A172 (cell line): ENCODE results near the gene PITHD1. TPM values are rescaled to one million over a fixed set of nuclear protein-coding genes. Genes with fewer than 3 reads are reported as not detected.
"Not testable (repeated sequence)": the region's sequence is repeated elsewhere in the genome, so short reads cannot be mapped to it uniquely, and the experiment has no call there.

Source experiments
- DNase-seq: peaks from one replicate; pipeline ENCODE4 v3.0.0-alpha.2; 2015; ENCODE audit warnings: low spot score
- total RNA-seq: library from RNA; depleted of rRNA; stranded (reverse); fragments of >200 nt; shearing (Covaris generic); gene quantifications from 2 replicates; pipeline ENCODE4 v1.2.3, GENCODE V29; 2014

Gene PITHD1
- total RNA-seq, 1 experiment from 2014 or later: 73.3 TPM

- no peak for DNase-seq
Observed at GRCh38 chr1:23772854-23773242, 5.4 kb upstream of the PITHD1 start.

- DNase-seq: no peak
Observed at GRCh38 chr1:23774174-23774880, 3.9 kb upstream of the PITHD1 start.

- no peak for DNase-seq
Observed at GRCh38 chr1:23776217-23776616, 2.0 kb upstream of the PITHD1 start.

GRCh38 chr1:23779826-23780371 is 1.7 kb downstream of the PITHD1 start:
- DNase-seq: peak; percentile 40

- DNase-seq: not testable (repeated sequence)
Observed at GRCh38 chr1:23783141-23783540, 4.9 kb downstream of the PITHD1 start.

GRCh38 chr1:23784846-23785245 is 6.6 kb downstream of the PITHD1 start:
- no peak for DNase-seq

GRCh38 chr1:23787701-23788100 is 9.5 kb downstream of the PITHD1 start:
- DNase-seq: no peak

- no peak for DNase-seq
Observed at GRCh38 chr1:23788695-23789094, 10.5 kb downstream of the PITHD1 start.

- DNase-seq: peak; percentile 73
Observed at GRCh38 chr1:23790696-23791515, 12.7 kb downstream of the PITHD1 start, which contains the start of gene LYPLA2. Gene LYPLA2, plus strand, starts transcription at chr1:23791145. Its CDS starts 1,538 bp downstream, at chr1:23792683.

GRCh38 chr1:23791516-23792047 is 13.4 kb downstream of the PITHD1 start:
- DNase-seq: no peak

- no peak for DNase-seq
Observed at GRCh38 chr1:23792151-23792945, 14.1 kb downstream of the PITHD1 start.

GRCh38 chr1:23793018-23793781 is 15.0 kb downstream of the PITHD1 start:
- peak; percentile 57 for DNase-seq

- no peak for DNase-seq
Observed at GRCh38 chr1:23793861-23794731, 15.9 kb downstream of the PITHD1 start.

GRCh38 chr1:23794732-23795182 is 16.5 kb downstream of the PITHD1 start:
- not testable (repeated sequence) for DNase-seq

- no peak for DNase-seq
Observed at GRCh38 chr1:23795676-23796465, 17.7 kb downstream of the PITHD1 start.

- DNase-seq: no peak
Observed at GRCh38 chr1:23796466-23797271, 18.5 kb downstream of the PITHD1 start.

- DNase-seq: no peak
Observed at GRCh38 chr1:23797478-23798448, 19.5 kb downstream of the PITHD1 start.
